K562 (cell line): Measurements from ENCODE around the gene NDUFS8. TPM values are rescaled to one million over a fixed set of nuclear protein-coding genes. Genes with fewer than 3 reads are reported as not detected.
A peak's percentile ranks its signal among the peaks of the same experiment; 100 is the strongest.

Source experiments
- BCOR ChIP-seq: fragments of 450-650 bp; IDR thresholded peaks from 2 replicates; pipeline ENCODE4 v1.6.1; 2016
- CBFB ChIP-seq: sonication (generic); formaldehyde crosslinking; IDR thresholded peaks from 2 replicates; pipeline ENCODE4 v1.4.0; 2020; ENCODE audit warnings: mild to moderate bottlenecking, missing genetic modification reagents
- CHD2 ChIP-seq: IDR thresholded peaks from 2 replicates; pipeline ENCODE4 v1.6.1; 2011; ENCODE audit warnings: low read depth, low read length
- CHD7 ChIP-seq: fragments of 200-600 bp; sonication (generic); IDR thresholded peaks from one replicate; pipeline ENCODE4 v1.6.1; 2012; ENCODE audit warnings: mild to moderate bottlenecking, low read depth, low read length, inconsistent platforms
- FOXA1 ChIP-seq: fragments of 450-650 bp; IDR thresholded peaks from 2 replicates; pipeline ENCODE4 v1.6.1; 2016; ENCODE audit warnings: mild to moderate bottlenecking, borderline replicate concordance
- GTF2F1 ChIP-seq: IDR thresholded peaks from 2 replicates; pipeline ENCODE4 v1.6.1; 2011; ENCODE audit warnings: low read depth, low read length, improper control_type of control experiment
- LARP7 ChIP-seq: fragments of 450-650 bp; IDR thresholded peaks from 2 replicates; pipeline ENCODE4 v1.6.1; 2016
- NCOA4 ChIP-seq: fragments of 450-650 bp; IDR thresholded peaks from 2 replicates; pipeline ENCODE4 v1.6.1; 2018; ENCODE audit warnings: mild to moderate bottlenecking; ENCODE audit not compliant: partially characterized antibody
- PHF8 ChIP-seq: fragments of 200-600 bp; sonication (generic); IDR thresholded peaks from 2 replicates; pipeline ENCODE4 v1.6.1; 2012; ENCODE audit warnings: mixed run types, mild to moderate bottlenecking, inconsistent platforms, low read length, moderate library complexity, borderline replicate concordance
- POLR2G ChIP-seq: fragments of 200-400 bp; formaldehyde crosslinking; IDR thresholded peaks from 2 replicates; pipeline ENCODE4 v1.6.1; 2017; ENCODE audit warnings: low read depth, mild to moderate bottlenecking, antibody characterized with exemption, low read length, moderate library complexity
- PTBP1 ChIP-seq: fragments of 200-400 bp; formaldehyde crosslinking; IDR thresholded peaks from 2 replicates; pipeline ENCODE4 v1.6.1; 2017; ENCODE audit warnings: low read depth, low read length
- RB1 ChIP-seq: fragments of 450-650 bp; IDR thresholded peaks from 2 replicates; pipeline ENCODE4 v1.6.1; 2017; ENCODE audit warnings: low read depth, mild to moderate bottlenecking
- SP2 ChIP-seq: IDR thresholded peaks from 2 replicates; pipeline ENCODE4 v1.6.1; 2011; ENCODE audit warnings: mild to moderate bottlenecking, low read depth, low read length, moderate library complexity; ENCODE audit not compliant: poor library complexity, severe bottlenecking; ENCODE audit errors: extremely low read depth
- TARDBP ChIP-seq: fragments of 450-650 bp; IDR thresholded peaks from 2 replicates; pipeline ENCODE4 v1.6.1; 2016
- XRCC5 ChIP-seq: fragments of 200-400 bp; formaldehyde crosslinking; IDR thresholded peaks from 2 replicates; pipeline ENCODE4 v1.6.1; 2017; ENCODE audit warnings: low read depth, mild to moderate bottlenecking, low read length
- ZNF589 ChIP-seq: fragments of 200-800 bp; sonication (Bioruptor generic); IDR thresholded peaks from 2 replicates; pipeline ENCODE4 v1.6.1; 2016; ENCODE audit warnings: low read depth, missing genetic modification characterization, missing compliant biosample characterization
- ZNF644 ChIP-seq: fragments of 200-800 bp; sonication (Bioruptor generic); IDR thresholded peaks from 2 replicates; pipeline ENCODE4 v1.6.1; 2016; ENCODE audit warnings: low read depth, missing genetic modification characterization, missing compliant biosample characterization
- polyA plus RNA-seq, 8 experiments: library from polyadenylated mRNA; depleted of rRNA in 4 of 8; stranded (reverse) in 5 of 8; unstranded in 3 of 8; fragments of >200 nt; fragmentation: Nextera tagmentation in 2 of 8; fragmentation: Illumina TruSeq in 1 of 8; extraction: Ambion mirVana in 2 of 8; extraction: Trizol in 1 of 8; gene quantifications; 2 replicates each; pipeline versions ENCODE4 v1.2.1 to v1.2.3, GENCODE V29; 2011 to 2014; ENCODE audit warnings: inconsistent platforms in 1 of 8, missing spikeins in 1 of 8
- total RNA-seq, 7 experiments: library from RNA; depleted of rRNA in 6 of 7; stranded (reverse); fragments of >200 nt in 6 of 7; fragmentation: Illumina TruSeq in 2 of 7; extraction: Trizol in 2 of 7; gene quantifications; 2 replicates each; pipeline versions ENCODE4 v1.2.1 to v1.2.3, GENCODE V29; 2011 to 2021; ENCODE audit warnings: low replicate concordance in 1 of 7

Gene NDUFS8
- total and polyA plus RNA-seq, 9 of the 15 experiments (the other 6 are each of a cell fraction or from before 2014, with no cell fraction given), result 36.5 to 351 (median 101) TPM

- TF ChIP-seq CHD7 (no peak), NCOA4 (no peak), TARDBP (no peak), SP2 (no peak), ZNF589 (CRISPR knock-in tag) (no peak), LARP7 (no peak), CBFB (CRISPR knock-in tag) (no peak), GTF2F1 (no peak), POLR2G (no peak), PTBP1 (peak; percentile 62; the same call in 1 of the 2 replicates), XRCC5 (no peak), FOXA1 (no peak), RB1 (no peak), CHD2 (no peak), ZNF644 (tag) (no peak), BCOR (peak; percentile 92), PHF8 (no peak)
These were observed 22.7 kb upstream of the NDUFS8 start (continued) for GRCh38 chr11:68007498-68008380.
